Stomach (tissue), 4 donors: ENCODE measurements around the gene DYNLT2.

Experiments
- EP300 ChIP-seq: sonication (generic); formaldehyde crosslinking; IDR thresholded peaks from one replicate; pipeline ENCODE4 v1.6.1; 2017; ENCODE audit warnings: antibody characterized with exemption
- TF ChIP-seq, protein P1 (sequence below), 7 experiments: fragments of 450-650 bp in 4 of 7; fragments of 200-600 bp in 3 of 7; sonication (generic) in 3 of 7; IDR thresholded peaks; one replicate each; pipeline ENCODE4 v1.5.1; 2016 to 2019; ENCODE audit warnings: antibody characterized with exemption in 7 of 7, control low read depth in 2 of 7, mild to moderate bottlenecking in 1 of 7

DNA sequence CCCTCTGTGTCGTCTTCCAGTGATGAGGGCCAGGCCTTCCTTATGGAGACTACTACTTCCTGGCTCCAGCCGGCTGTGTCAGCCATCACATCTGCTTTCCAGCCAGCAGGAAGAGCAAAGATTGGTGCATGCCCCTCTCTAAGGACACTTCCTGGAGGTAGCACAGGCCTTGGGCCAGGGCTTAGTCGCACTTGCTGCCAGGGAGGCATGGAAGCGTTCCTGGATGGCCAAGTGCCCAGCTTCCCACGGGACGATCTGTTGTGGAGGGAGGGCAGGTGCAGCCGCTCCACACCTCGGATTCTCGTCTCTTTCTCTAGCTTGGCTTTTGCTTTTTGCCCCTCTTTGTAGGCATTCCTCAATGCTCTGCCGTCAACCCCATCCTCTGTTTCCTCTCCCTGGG lies 11.9 kb upstream of the DYNLT2 start:
- TF ChIP-seq EP300: no peak
- TF ChIP-seq, protein P1, sequence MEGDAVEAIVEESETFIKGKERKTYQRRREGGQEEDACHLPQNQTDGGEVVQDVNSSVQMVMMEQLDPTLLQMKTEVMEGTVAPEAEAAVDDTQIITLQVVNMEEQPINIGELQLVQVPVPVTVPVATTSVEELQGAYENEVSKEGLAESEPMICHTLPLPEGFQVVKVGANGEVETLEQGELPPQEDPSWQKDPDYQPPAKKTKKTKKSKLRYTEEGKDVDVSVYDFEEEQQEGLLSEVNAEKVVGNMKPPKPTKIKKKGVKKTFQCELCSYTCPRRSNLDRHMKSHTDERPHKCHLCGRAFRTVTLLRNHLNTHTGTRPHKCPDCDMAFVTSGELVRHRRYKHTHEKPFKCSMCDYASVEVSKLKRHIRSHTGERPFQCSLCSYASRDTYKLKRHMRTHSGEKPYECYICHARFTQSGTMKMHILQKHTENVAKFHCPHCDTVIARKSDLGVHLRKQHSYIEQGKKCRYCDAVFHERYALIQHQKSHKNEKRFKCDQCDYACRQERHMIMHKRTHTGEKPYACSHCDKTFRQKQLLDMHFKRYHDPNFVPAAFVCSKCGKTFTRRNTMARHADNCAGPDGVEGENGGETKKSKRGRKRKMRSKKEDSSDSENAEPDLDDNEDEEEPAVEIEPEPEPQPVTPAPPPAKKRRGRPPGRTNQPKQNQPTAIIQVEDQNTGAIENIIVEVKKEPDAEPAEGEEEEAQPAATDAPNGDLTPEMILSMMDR (IDR thresholded peaks at IDR 0.05): no peak
